Endodermal cell (in vitro differentiated cells): ENCODE data around the gene TERB2. TPM values are rescaled to one million over a fixed set of nuclear protein-coding genes. Genes with fewer than 3 reads are reported as not detected.
A peak's percentile ranks its signal among the peaks of the same experiment; 100 is the strongest.
"Not testable (repeated sequence)": the region's sequence is repeated elsewhere in the genome, so short reads cannot be mapped to it uniquely, and the experiment has no call there.

Source experiments
- DNase-seq: peaks from one replicate; pipeline ENCODE4 v3.0.0-alpha.2; 2017
- H3K27ac ChIP-seq: 2 replicates; pipeline ENCODE4 v1.5.1; 2013; ENCODE audit warnings: mild to moderate bottlenecking, low read depth, low read length, moderate library complexity
- H3K27me3 ChIP-seq: 2 replicates; pipeline ENCODE4 v1.6.1; 2013; ENCODE audit warnings: mild to moderate bottlenecking, low read length, moderate library complexity; ENCODE audit not compliant: insufficient read depth, control insufficient read depth, poor library complexity, severe bottlenecking
- H3K36me3 ChIP-seq: 2 replicates; pipeline ENCODE4 v1.7.0; 2013; ENCODE audit warnings: mild to moderate bottlenecking, low read length, moderate library complexity; ENCODE audit not compliant: control insufficient read depth, insufficient read depth
- H3K4me1 ChIP-seq: one replicate; pipeline ENCODE4 v1.7.0; 2013; ENCODE audit warnings: low read length; ENCODE audit not compliant: control insufficient read depth, insufficient read depth
- H3K4me3 ChIP-seq: 2 replicates; pipeline ENCODE4 v1.5.1; 2013; ENCODE audit warnings: mild to moderate bottlenecking, low read length, moderate library complexity
- H3K9ac ChIP-seq: 2 replicates; pipeline ENCODE4 v1.6.1; 2013; ENCODE audit warnings: mild to moderate bottlenecking, low read length, moderate library complexity; ENCODE audit not compliant: poor library complexity, severe bottlenecking; ENCODE audit errors: extremely low read depth
- H3K9me3 ChIP-seq: 2 replicates; pipeline ENCODE4 v1.6.1; 2013; ENCODE audit warnings: mild to moderate bottlenecking, low read length, moderate library complexity; ENCODE audit not compliant: control insufficient read depth
- H3K27ac Mint-ChIP-seq: 2 replicates; pipeline ENCODE4 v1.8.0; 2020; ENCODE audit warnings: mixed read lengths
- H3K27me3 Mint-ChIP-seq: 2 replicates; pipeline ENCODE4 v1.8.0; 2021; ENCODE audit warnings: mild to moderate bottlenecking, mixed read lengths; ENCODE audit not compliant: insufficient read depth
- H3K36me3 Mint-ChIP-seq: 2 replicates; pipeline ENCODE4 v1.8.0; 2020; ENCODE audit warnings: low read depth, mixed read lengths
- H3K4me1 Mint-ChIP-seq: 2 replicates; pipeline ENCODE4 v1.8.0; 2020; ENCODE audit warnings: mixed read lengths
- H3K4me3 Mint-ChIP-seq: 2 replicates; pipeline ENCODE4 v1.8.0; 2020; ENCODE audit warnings: mild to moderate bottlenecking, moderate library complexity, mixed read lengths
- H3K9me3 Mint-ChIP-seq: 2 replicates; pipeline ENCODE4 v1.8.0; 2020; ENCODE audit warnings: mild to moderate bottlenecking, mixed read lengths
- WGBS, 2 experiments: methylation state at CpG; one replicate each; pipeline versions ENCODE4 v1.1.5 to v1.1.7; 2013; ENCODE audit warnings: missing lambda C conversion rate in 2 of 2, mixed read lengths in 1 of 2; ENCODE audit not compliant: insufficient coverage in 1 of 2, insufficient read length in 1 of 2; 5-methylcytosine and 5-hydroxymethylcytosine counted together
- total RNA-seq, 2 donors: library from RNA; stranded (reverse); fragmentation: NEBNext Ultra II Directional in 1 of 2; extraction: Animal tissue kit (Norgen Biotek cat#: 25700) in 1 of 2; gene quantifications; 2 replicates in 1 of 2; 3 replicates in 1 of 2; pipeline ENCODE4 v1.2.1, GENCODE V29; 2021

TERB2 gene
- total RNA-seq, 2 donors from 2014 or later: not detected

DNA sequence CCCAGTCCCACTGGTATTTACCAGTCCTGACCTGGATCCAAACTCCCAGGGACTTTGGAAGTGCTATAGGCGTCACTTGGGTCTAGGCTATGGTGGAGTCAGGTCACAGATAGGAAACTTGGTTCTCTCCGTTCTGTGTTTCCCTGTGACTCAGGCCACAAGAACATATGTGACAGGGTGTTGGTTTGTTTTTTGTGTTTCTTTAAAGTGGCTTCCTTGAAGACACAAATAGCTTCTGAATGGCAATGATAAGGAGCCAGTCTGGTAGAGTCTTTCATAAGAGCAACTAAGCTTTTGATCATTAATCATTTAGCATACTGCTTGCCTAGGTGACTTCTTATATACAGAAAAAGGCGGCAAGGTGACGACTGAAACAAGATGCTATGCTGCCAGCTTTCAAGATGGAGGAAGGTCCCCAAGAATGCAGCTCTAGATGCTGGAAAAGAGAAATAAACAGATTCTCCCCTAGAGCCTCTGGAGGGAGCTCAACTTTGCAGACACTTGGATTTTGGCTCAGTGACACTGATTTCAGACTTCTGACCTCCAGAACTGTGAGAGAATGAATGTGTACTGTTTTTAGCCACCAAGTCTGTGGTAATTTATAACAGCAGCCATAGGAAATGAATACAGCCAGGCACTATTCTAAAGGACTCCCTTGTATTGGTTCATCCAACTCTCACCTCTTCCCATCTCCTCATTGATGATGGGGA lies 30.0 kb downstream of the TERB2 start:
- DNase-seq, H3K27ac Mint-ChIP-seq, H3K27me3 ChIP-seq, H3K27ac ChIP-seq, H3K36me3 Mint-ChIP-seq, H3K4me3 ChIP-seq, H3K36me3 ChIP-seq, H3K9me3 ChIP-seq, H3K4me3 Mint-ChIP-seq, H3K9me3 Mint-ChIP-seq, H3K4me1 ChIP-seq, H3K27me3 Mint-ChIP-seq, H3K9ac ChIP-seq: not testable (repeated sequence)
- WGBS, 2 experiments: 85 to 100% methylated on average over 4 of the region's 4 CpGs
- peaks cover 14% of the 10 kb centered on the region for H3K4me1 Mint-ChIP-seq

GRCh38 chr15:44987711-44988110 lies 31.2 kb downstream of the TERB2 start:
- H3K4me1 ChIP-seq, H3K27ac Mint-ChIP-seq, H3K27me3 Mint-ChIP-seq, DNase-seq, H3K27ac ChIP-seq, H3K9ac ChIP-seq, H3K4me1 Mint-ChIP-seq, H3K36me3 Mint-ChIP-seq, H3K4me3 Mint-ChIP-seq, H3K36me3 ChIP-seq, H3K9me3 Mint-ChIP-seq, H3K4me3 ChIP-seq, H3K27me3 ChIP-seq, H3K9me3 ChIP-seq: not testable (repeated sequence)
- no CpG with 5 or more reads among the region's 1 CpG for WGBS, 2 experiments

DNA sequence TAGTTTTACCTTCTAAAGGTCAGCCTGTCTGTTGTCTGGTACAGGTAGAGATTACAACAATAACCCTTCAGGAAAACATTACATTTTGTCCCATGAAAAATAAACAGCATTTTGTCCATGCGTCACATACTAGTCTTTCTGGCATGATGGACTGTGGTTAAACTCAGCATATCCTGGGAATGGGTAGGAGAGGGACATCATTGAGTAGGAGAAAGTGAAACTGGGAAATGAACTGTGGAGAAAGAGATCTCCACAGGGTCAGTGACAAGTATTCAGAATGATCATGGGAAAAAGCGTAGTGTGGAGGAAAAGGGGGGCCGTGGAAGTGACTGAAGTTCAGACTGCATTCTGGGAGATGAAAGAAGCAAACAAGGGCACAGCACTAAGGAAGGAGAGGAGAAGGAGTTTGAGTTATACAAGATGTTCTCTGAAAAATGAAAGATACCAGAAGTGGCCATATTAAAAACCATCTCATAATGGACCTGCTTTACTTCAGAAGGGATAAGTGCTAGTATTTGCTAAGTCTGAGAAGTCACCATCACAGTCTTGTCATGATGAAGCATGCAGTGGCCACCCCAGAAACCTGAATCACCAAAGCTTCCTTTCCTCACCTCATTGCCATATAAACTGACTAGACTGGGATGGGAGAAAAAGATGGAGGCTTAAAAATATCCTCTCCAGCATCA lies 31.8 kb downstream of the TERB2 start:
- not testable (repeated sequence) for H3K4me1 Mint-ChIP-seq, DNase-seq, H3K27ac Mint-ChIP-seq, H3K27ac ChIP-seq, H3K36me3 Mint-ChIP-seq, H3K9me3 ChIP-seq, H3K9ac ChIP-seq, H3K4me3 ChIP-seq, H3K9me3 Mint-ChIP-seq, H3K27me3 ChIP-seq, H3K4me1 ChIP-seq, H3K36me3 ChIP-seq, H3K4me3 Mint-ChIP-seq
- H3K27me3 Mint-ChIP-seq: peaks cover 16% of the 10 kb centered on the region
- 92% methylated on average over 1 of the region's 3 CpGs; no CpG with 5 or more reads in 1 of the 2 experiments for WGBS, 2 experiments

- H3K36me3 Mint-ChIP-seq, H3K36me3 ChIP-seq, H3K4me1 Mint-ChIP-seq, H3K4me3 Mint-ChIP-seq, H3K9ac ChIP-seq, H3K27me3 ChIP-seq, H3K9me3 ChIP-seq, H3K4me3 ChIP-seq, H3K27ac ChIP-seq, H3K27ac Mint-ChIP-seq, H3K4me1 ChIP-seq, H3K9me3 Mint-ChIP-seq: not testable (repeated sequence)
- peaks cover 19% of the 10 kb centered on the region for H3K27me3 Mint-ChIP-seq
- WGBS, 2 experiments: 86 to 95% methylated on average over 1 to 2 of the region's 5 CpGs
- peak; percentile 50 for DNase-seq
Measured at GRCh38 chr15:44988870-44989219, 32.4 kb downstream of the TERB2 start.

DNA sequence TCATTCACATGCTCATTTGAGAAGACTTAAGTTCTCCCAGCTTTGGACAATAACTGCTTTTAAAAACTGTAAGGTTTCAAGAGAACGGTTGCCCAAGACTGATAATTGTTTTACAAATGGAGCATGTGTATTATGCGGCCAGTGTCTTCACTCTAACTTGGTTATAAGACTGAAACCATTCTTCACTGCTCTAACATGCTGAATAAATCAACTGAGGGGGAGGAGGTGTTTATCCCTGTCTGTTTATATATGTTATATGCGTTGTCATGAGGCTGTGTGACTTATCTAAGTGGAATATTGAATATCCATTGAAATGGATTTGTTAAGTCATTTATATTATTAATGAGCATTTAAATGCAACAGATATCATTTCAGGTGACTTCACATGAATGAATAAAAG lies 41.1 kb downstream of the TERB2 start:
- H3K36me3 Mint-ChIP-seq, DNase-seq, H3K27ac Mint-ChIP-seq, H3K4me3 Mint-ChIP-seq, H3K27me3 ChIP-seq, H3K27ac ChIP-seq, H3K9me3 ChIP-seq, H3K4me1 Mint-ChIP-seq, H3K9me3 Mint-ChIP-seq, H3K9ac ChIP-seq, H3K4me3 ChIP-seq, H3K36me3 ChIP-seq, H3K4me1 ChIP-seq: not testable (repeated sequence)
- peaks cover 17% of the 10 kb centered on the region for H3K27me3 Mint-ChIP-seq
- 92 to 93% methylated on average over 2 of the region's 3 CpGs for WGBS, 2 experiments
